GM11168 (cell line): ENCODE data around the gene GBE1.

Experiments
- in situ Hi-C: fragments of 300-500 bp; cut with MboI; formaldehyde crosslinking; loops from one replicate; pipeline ENCODE4 v1.12.0; 2022; ENCODE audit warnings: low sequenced_read_pairs; ENCODE audit not compliant: unreplicated experiment

GBE1 gene

DNA sequence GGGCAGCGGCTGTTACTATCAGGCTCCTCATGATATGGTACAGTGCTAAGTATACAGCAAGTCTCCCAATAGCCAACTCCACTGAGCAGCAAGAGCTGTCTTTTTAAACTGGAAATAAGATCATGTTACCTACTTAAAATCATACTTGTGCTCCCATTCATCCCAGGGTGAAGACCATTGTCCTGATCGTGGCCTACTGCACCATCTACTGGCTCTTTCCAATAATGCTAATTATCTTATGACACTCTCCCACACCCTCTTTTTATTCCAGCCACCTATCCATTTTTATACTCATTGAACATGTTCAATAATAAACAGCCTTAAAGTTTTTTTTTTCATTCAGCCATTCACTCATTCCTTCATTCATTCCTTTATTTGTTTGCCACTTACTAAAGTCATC is 117.7 kb downstream of the GBE1 start:
- in situ Hi-C loops: no loop called here

DNA sequence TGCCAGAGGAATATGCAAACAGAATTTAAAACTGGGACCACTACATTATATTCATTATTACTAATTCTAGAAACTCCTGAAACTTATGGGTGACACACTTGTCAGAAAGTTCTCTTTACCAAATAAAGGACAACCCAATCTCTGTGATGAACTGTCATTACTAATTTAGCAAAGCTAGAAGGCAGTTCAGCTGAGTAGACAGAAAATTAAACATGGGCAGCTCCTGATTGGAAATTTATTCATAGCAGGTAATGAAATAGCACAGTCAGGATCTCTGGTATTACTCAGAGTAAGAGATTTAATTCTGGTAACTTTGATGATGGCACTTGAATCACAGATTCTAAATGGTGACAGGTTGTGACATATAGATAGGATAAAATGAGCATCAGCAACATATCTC is 123.0 kb downstream of the GBE1 start:
- in situ Hi-C loops: no loop called here

DNA sequence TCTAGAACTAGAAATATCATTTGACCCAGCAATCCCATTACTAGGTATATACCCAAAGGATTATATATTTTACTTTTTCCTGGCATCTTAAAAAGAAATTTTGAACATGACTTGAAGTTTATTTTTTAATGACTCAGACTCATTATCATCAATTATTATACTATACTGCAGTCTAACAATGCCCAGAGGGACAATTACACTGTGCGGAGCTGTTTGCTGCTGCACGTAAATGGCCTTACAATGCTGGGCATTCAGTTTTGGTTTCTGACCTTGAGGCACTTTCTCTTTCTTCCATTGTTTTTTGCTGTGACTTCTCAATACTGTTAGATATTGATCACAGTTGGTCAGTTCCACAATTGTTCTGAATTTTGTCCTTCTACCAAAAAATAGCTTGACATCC is 128.8 kb downstream of the GBE1 start:
- in situ Hi-C loops: no loop called here

DNA sequence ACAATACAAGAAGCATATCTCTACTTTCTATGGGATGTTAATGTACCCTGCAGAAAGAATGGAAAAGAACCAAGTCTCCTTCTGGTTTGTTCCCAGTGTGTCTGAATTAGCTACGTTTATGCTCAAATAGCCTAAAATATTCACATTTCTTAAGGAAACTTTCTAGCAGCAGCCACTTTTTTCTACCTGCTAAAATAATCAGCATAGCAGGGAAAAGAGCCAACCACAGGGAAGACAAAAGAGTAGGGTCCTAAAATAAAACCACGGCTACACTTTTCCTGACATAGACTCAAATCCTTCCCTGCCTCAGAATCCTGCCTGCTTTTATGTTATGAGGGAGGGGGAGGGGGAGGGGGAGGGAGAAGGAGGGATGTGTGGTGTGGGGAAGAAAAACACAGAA is 136.7 kb downstream of the GBE1 start:
- in situ Hi-C loops: no loop called here

DNA sequence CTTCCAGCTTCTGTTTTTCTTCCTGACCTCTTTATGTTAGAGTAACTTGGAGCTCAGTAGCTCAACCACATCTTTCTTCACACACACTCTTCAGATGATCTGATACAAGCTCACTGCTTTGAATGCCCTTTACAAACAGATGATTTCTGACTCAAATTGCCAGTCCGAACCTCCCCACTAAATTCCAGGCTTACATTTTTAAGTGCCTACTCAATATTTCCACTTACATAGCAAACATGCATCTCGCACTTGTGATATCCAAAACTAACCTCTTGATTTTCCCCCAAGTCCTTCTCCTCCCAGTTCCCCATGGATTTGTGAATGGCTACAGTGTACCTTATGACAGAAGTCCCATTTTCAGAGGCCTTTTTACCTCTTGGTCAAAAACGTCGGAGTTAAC is 139.1 kb downstream of the GBE1 start:
- in situ Hi-C loops: no loop called here

DNA sequence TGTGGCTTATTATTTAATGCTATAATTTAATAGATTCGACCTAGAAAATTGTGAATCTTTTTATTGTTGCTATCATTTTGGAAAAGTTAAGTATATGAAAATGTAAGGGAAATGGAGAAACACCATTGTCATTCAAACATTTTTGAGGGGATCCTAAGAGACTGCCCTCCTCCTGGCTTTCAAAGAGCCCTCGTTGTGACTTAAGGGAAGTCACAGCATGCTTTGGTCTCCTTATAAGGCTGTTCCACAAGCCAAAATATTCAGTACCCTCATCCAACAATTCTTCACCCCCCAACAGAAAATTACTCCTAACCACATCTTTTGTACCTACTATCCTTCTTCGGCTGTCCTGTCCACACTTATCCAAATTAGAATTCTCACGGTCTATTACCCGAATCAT is 140.2 kb downstream of the GBE1 start:
- in situ Hi-C loops: no loop called here

DNA sequence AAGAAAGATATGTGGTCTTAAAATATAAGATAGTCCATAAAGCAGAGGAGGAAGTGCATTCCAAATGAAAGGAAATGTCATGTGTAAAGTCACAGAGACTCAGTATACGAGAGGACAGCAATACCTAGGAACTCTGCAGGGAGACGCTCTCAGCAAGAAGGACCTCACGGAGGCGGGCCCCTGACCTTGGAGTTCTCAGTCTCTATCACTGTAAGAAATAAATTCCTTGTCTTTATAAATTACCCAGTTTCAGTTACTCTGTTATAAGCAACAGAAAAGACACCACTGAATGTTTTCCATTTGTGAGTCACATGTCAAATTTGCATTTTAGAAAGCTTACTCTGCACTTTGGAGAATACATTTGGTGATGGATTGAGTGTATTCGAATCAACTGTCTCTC is 140.6 kb downstream of the GBE1 start:
- in situ Hi-C loops: no loop called here

DNA sequence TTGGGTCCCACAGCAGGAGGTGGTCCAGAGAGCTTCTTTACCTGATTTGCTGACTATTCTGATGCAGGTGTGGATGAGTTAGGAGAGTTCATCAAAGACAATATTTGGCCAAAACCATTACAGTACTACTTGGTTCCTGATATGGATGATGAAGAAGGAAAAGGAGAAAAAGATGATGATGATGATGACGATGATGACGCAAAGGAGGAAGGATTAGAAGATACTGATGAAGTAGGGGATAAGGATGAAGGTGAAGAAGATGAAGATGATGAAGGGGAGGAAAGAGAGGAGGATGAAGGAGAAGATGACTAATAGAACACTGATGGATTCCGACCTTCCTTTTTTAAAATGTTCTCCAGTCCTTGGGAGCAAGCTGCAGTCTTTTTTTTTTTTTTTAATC is 148.7 kb downstream of the GBE1 start:
- in situ Hi-C loops: no loop called here

DNA sequence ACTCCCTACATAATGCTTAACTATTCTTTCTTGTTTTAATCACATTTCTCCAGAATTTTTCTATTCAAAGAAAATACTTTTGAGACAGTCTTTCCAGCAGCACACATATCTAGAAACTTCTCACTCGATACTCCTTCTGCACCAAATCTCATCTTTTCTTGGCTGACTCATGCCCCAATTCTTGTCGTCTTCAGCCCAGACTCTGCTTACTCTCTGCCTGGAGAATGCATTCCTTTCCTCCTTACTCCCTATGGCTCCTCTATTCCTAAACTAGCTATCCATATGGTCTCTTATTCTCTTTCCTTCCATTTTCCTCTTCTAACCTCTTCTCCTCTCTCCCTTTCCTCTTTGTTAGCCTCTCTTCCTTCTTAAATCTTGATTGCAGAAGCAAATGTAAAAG is 158.7 kb downstream of the GBE1 start:
- in situ Hi-C loops: no loop called here

DNA sequence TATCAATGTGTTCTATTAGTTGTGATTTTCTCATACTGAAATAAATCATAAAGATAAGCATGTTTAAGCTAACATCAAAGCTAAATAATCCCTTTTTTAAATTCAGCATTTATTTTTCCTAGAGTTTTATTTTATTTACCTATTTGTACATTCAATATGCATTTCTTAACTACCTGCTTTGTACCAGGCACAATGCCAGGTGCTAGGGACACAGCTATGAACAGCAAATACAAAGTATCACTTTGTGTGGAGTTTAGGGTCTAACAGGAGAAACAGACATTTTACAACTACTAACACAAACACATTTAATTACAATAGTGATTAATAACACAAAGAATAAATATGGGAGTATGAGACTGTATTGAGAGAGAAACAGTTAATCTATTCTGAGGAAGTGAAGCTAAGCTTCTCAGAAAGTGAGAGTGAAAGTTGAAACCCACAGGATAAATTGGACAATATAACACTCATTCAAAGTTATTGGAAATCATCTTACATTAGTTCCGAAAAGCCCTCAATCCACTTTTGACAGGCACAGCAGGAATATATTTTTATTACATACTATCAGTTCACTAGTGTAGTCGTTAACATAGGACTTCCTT is 159.6 kb downstream of the GBE1 start:
- in situ Hi-C loops: no loop called here

DNA sequence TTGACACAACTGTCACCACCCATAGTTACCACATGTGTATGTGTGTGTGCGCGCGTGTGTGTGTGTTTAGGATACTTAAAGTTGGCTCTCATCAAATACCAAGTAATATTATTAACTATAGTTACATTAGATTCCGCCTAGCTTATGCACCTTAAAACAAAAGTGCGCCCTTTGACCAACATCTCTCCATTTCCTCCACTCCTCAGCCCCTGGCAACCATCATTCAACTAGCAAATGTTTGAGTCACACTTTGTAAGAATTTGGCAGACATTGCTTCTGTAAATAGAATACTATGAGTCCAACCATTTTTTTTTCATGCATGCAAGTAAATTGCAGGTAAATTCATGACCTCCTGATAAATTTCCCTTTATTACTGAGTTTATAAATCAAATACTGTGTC is 169.3 kb downstream of the GBE1 start:
- in situ Hi-C loops: no loop called here

DNA sequence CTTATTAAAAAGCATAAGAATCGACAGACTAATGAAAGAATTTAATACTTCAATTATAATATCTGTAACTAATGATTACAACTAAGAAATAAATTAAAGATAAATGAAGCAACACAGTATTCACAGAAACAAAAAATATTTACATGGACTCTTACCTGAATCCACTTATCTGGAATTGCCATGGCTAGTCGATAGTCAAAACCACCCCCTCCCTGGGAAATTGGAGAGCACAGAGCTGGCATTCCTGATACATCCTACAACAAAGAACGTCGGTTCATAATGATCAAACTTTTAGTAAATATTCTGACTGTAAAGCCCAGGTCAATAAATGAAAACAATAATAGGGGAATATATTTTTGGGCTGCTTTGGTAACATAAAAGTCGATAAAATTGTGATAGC is 175.5 kb downstream of the GBE1 start:
- in situ Hi-C loops: no loop called here

DNA sequence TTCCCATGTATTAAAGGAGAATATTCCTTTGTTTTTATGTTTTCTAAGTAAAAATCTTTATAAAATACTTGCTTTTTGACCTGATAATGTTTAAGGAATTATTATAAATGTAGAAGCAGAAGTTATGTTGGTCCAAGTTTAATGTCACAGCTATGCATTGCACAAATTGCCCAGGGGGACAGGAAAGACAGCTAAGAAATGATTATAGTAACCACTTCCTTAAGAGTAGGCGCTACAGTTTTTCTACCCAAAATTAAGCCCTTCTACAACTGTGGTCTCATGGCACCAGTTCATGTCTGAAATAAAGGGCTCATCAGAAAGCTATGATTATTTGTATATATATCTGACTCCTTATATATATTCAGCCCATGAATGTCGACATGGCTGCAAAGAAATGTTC is 176.4 kb downstream of the GBE1 start:
- in situ Hi-C loops: no loop called here

DNA sequence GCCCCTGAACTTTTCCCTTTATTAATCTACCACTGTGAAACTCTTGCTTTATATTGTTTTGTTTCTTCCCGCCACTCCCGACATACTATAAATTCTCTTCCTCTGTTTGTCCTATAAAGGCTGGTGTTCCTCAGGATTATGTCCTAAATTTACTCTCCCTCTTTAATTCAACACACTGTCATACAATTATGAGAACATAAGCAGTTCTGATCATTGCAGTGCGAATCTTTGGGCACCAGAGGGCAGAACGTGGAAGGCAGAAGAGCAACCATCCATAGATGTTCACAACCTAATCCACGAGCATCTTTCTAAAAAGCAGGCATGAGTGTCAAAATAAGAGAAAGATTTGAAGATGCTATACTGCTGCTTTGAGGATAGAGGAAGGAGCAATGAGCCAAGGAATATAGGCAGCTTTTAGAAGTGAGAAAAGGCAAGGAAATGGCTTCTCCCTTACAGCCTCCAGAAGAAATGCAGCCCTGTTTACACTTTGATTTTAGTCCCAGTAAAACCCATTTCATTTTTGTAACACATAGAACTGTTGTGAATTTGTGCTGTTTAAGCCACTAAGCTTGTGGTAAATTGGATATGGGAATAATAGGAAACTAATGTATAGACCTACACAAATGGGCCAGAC is 179.4 kb downstream of the GBE1 start:
- in situ Hi-C loops: no loop called here

DNA sequence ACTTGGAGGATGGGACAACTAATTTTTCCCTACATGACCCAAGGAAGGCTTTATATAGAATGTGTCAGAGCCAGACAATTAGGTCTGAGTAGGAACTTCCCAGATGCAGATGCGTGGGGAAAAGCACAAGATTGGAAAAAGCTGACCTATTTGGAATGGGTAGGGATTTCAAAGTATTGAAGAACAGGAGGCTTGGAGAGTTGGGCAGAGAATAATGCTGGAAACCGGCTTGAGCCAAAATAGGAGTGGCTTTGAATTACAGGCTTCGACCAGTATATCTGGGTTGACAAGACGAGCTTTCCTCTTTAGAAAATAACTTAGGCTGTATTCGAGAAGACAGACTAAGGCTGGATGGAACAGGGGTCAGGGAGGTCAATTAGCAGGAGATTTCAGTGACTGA is 181.1 kb downstream of the GBE1 start:
- in situ Hi-C loops: no loop called here

DNA sequence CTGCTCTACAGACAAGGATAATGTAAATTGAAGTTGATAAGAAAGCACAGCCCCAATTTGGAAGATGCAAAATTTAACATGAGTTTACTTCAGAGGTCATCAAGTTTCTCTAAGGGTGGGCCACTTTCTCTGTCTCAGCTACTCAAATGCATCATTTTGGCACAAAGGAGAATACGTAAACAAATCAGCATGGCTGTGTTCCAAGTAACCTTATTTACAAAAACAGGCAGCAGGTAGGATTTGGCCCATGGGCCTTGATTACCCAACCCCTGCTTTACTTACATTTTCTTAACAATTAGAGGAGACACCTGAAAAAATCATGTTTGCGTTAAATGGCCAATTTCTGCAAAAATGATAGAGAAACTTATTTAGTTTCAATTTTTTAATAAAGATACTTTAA is 181.7 kb downstream of the GBE1 start:
- in situ Hi-C loops: no loop called here

DNA sequence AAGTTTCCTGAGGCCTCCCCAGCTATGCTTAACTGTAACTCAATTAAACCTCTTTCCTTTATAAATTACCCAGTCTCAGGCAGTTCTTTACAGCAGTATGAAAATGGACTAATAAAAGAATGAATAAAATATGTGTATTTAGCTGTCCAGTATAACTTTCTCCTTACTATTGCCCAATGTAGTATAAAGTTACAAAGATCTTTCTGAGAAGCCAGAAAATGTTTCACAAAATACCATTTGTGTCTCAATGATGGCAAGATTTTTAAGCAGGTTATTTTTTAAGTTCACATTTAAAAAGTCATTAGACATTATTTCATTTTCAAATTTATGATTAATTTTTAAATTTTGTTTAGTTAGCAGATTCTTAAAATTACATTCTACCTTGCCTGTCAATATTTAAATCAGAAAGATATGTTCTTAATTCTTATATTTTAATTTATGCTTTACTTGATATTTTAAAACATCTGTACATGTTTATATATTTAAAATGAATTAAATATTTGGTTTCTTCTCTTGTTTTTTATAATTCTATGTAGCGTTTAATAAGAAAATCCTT is 189.2 kb downstream of the GBE1 start:
- in situ Hi-C loops: no loop called here

DNA sequence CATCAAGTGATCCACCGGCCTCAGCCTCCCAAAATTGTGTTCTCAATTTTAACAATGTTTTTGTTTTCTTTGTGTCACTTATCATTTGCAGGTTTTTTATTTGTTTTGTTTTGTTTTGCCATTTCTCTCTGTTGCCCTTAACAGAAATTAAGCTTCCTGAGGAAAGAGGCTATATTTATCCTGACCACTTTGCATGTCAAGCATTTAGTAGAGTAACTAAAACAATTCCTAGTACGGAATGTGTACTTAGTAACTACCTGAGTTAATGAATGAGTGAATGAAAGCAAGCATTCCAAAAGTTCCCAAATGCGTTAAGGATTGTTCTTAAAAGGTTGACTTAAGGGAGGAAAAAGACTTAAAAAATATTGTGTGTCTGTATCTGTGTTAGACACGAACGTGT is 193.1 kb downstream of the GBE1 start:
- in situ Hi-C loops: no loop called here

DNA sequence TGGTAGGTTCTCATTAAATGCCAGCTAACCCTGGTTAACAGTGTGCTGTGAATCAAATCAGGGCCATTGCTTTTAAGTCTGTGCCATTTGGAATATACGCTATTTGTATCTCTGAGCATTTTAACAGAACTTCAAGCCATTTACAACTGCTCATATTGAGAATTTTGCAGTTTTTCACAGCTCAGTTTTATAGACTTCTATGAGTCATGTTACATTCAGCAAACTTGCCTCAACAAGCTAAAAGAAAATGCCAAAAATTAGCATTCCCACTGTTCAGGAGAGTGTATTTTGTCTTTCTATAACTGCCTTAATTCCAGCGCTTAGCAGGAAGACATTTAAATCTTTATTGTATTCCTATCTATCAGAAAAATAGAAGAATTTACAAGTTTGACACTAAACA is 196.4 kb downstream of the GBE1 start:
- in situ Hi-C loops: no loop called here

DNA sequence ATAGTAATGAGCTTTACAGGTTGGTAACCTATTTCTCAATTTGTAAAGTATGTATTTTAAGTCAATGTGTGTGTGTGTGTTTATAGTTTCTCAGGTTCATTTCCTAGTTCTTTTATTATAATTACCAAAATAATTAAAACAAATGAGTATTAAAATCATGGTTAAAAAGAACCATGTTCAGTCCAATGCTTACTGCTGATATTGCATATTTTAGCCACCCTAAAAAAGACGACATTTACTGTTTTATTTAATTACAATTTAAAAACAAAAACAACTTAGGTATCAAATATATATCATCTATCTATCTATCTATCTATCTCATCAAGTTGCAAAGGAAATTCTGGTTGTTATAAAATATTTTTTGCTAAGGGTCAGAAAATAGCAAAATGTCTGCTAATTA is 203.3 kb downstream of the GBE1 start:
- in situ Hi-C loops: no loop called here

DNA sequence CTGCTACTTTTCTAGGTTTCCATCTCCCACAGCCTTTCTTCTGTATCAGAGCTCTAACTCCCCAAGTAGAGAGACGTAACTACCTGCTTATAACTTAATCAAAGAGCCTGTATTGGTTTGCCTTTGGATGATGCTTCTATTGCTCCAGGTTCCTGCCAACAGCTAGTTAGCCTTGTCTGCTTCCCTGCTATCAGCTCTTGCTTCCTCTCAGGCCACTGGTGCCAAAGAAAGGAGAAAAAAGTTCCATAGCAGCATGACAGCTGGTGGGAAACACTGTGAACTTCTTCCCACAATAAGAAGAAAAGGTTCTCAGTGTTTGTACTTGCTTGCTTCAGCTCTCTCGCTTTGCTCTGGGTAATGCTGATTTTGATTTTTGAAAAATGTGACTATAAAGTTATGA is 206.6 kb downstream of the GBE1 start:
- in situ Hi-C loops: no loop called here

DNA sequence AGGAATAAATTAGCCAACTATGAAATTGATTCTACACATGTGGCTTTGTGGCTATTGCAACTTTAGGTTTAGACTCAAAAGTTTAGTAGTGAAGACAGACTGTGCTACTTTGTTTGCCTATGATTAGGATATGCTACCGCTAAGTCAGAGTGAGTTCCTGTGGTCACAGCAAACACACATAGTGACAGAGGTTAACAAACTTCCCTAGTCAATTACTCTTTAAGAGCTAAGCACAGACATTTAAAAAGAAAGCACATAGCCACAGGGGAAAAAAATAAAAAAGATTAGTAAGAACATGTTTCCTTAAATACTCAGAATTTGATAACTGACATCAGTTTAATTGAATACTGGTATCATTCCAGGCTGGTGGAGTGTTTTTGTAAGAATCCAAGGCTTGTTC is 207.1 kb downstream of the GBE1 start:
- in situ Hi-C loops: no loop called here
